ENCODE data around the gene MRGPRF.

DNA sequence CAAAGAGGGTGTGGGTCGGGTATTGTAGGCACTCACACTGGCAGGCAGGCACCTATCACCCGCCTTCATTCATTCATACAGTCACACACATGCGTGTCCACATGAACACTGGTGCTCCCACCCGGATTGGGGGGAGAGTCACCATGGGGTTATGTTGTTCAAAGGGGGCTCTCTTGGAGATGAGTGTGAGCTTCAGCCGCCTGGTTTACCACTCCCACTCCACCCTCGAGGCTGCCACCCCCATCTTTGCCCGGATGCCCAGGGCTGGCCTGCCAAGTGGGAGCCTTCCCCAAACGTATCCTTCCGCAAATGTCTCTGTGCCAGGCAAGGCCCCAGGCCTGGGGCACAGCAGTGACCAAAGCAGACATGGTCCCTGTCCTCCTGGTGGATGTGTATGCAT lies 54.8 kb downstream of the MRGPRF start:
- no peak for TF ChIP-seq NFIC (IDR thresholded peaks at IDR 0.05; ENCODE audit: borderline replicate concordance)
- TF ChIP-seq, protein P1, sequence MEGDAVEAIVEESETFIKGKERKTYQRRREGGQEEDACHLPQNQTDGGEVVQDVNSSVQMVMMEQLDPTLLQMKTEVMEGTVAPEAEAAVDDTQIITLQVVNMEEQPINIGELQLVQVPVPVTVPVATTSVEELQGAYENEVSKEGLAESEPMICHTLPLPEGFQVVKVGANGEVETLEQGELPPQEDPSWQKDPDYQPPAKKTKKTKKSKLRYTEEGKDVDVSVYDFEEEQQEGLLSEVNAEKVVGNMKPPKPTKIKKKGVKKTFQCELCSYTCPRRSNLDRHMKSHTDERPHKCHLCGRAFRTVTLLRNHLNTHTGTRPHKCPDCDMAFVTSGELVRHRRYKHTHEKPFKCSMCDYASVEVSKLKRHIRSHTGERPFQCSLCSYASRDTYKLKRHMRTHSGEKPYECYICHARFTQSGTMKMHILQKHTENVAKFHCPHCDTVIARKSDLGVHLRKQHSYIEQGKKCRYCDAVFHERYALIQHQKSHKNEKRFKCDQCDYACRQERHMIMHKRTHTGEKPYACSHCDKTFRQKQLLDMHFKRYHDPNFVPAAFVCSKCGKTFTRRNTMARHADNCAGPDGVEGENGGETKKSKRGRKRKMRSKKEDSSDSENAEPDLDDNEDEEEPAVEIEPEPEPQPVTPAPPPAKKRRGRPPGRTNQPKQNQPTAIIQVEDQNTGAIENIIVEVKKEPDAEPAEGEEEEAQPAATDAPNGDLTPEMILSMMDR (IDR thresholded peaks at IDR 0.05), result no peak
- TF ChIP-seq, protein P2, sequence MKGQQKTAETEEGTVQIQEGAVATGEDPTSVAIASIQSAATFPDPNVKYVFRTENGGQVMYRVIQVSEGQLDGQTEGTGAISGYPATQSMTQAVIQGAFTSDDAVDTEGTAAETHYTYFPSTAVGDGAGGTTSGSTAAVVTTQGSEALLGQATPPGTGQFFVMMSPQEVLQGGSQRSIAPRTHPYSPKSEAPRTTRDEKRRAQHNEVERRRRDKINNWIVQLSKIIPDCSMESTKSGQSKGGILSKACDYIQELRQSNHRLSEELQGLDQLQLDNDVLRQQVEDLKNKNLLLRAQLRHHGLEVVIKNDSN (IDR thresholded peaks at IDR 0.05; ENCODE audit: borderline replicate concordance, low read depth), result no peak
- TF ChIP-seq RCOR1 (IDR thresholded peaks at IDR 0.05; ENCODE audit: low read length), result no peak
- no peak for TF ChIP-seq NRF1 (IDR thresholded peaks at IDR 0.05; ENCODE audit: low read depth, low read length)
- TF ChIP-seq EP300 (IDR thresholded peaks at IDR 0.05; ENCODE audit: borderline replicate concordance in 1 of 2, low read depth in 1 of 2, low read length in 1 of 2), result no peak

Measured in SK-N-SH (cell line).